ENCODE results near the gene SLC26A6. TPM values are rescaled to one million over a fixed set of nuclear protein-coding genes. Genes with fewer than 3 reads are reported as not detected.

The SLC26A6 gene
- total RNA-seq, 1 experiment from 2014 or later, result 54.7 TPM

DNA sequence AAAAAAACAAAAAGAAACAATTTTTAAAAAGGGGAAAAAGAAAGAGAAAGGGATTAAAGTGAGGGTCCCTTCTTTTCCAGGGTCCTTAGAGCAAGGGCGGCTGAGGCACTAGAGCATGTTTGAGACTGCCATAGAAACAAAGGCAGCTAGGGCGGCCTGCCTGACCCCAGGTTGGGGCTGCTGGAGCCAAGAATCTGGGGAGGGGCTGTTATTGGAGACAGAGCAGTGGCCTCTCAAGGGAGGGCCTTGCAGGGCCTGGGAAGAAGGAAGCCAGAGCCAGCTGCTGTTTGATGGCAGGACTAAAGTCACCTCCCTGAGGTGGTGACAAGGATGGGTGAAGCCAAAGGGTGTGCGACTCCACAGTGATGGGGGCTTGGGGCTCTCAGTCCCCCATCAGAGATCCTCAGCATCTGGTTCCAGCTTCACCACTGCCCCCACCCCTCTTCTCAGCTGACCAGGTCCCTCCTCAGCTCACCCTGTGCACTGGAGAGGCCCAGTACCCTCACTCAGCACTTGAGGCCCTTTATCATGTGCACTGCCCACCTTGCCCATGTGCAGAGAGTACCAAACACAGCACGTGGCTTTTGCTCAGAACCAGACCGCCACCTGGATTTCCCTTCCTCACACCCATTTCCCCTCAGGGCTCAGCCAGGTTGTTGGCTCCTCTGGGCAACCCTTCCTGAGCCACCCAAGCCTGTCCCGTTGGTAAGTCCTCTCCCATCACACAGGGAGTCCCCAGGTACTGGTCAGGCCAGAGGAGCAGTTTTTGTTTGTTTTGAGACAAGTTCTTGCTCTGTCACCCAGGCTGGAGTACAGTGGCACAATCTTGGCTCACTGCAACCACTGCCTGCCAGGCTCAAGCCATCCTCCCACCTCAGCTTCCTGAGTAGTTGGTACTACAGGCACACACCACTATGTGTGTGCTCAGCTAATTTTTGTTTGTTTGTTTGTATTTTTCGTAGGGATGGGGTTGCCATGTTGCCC lies 15.4 kb downstream of the SLC26A6 start:
- Histone ChIP-seq H3K4me1 (peaks cover 14% of the 10 kb centered on the region), H3K36me3 (ENCODE audit: control insufficient read depth, insufficient read depth, low read length) (peaks cover 6% of the 10 kb centered on the region), H3K4me3 (ENCODE audit: low read depth, low read length) (no peak overlapping the region), H3K9me3 (peaks cover 21% of the 10 kb centered on the region), H3K27me3 (replicated peaks; ENCODE audit: control insufficient read depth, insufficient read depth, low read length) (no peaks in the 10 kb centered on the region)
- CTCF ChIA-PET, result interaction anchor here (0.6 kb wide), 2 partner anchors 67 to 86 kb away, joined by 3 to 4 read pairs; no protein-coding TSS in a partner anchor
- H3K36me3 Mint-ChIP-seq (ENCODE audit: insufficient read depth, unreplicated experiment), result peaks cover 29% of the 10 kb centered on the region
- H3K27ac Mint-ChIP-seq (ENCODE audit: unreplicated experiment), result peak overlapping the region; percentile 68
- H3K4me3 Mint-ChIP-seq (ENCODE audit: unreplicated experiment), result no peak overlapping the region
- POLR2A ChIA-PET, result no interaction called here
- no TSS peak for BruUV-seq (replicated peaks)
- no peak for DNase-seq
- H3K4me1 Mint-ChIP-seq (ENCODE audit: low read depth, unreplicated experiment), result no peaks in the 10 kb centered on the region
- intact Hi-C loops (cut with micrococcal nuclease; ENCODE audit: unreplicated experiment), result loop anchor here (2.0 kb wide), 1 partner anchor 15 kb away; the partner anchor contains the start of gene SLC26A6
- H3K27me3 Mint-ChIP-seq (ENCODE audit: insufficient read depth, unreplicated experiment), result no peaks in the 10 kb centered on the region
- H3K9me3 Mint-ChIP-seq (ENCODE audit: unreplicated experiment), result peaks cover 9% of the 10 kb centered on the region
- TF ChIP-seq, protein P1, sequence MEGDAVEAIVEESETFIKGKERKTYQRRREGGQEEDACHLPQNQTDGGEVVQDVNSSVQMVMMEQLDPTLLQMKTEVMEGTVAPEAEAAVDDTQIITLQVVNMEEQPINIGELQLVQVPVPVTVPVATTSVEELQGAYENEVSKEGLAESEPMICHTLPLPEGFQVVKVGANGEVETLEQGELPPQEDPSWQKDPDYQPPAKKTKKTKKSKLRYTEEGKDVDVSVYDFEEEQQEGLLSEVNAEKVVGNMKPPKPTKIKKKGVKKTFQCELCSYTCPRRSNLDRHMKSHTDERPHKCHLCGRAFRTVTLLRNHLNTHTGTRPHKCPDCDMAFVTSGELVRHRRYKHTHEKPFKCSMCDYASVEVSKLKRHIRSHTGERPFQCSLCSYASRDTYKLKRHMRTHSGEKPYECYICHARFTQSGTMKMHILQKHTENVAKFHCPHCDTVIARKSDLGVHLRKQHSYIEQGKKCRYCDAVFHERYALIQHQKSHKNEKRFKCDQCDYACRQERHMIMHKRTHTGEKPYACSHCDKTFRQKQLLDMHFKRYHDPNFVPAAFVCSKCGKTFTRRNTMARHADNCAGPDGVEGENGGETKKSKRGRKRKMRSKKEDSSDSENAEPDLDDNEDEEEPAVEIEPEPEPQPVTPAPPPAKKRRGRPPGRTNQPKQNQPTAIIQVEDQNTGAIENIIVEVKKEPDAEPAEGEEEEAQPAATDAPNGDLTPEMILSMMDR (IDR thresholded peaks at IDR 0.05; ENCODE audit: insufficient read depth in 1 of 2, low read depth in 1 of 2, low read length in 1 of 2, severe bottlenecking in 1 of 2, unreplicated experiment in 1 of 2), result no peak

GRCh38 chr3:48617559-48617958 lies 17.7 kb downstream of the SLC26A6 start:
- no TSS peak for BruUV-seq (replicated peaks)
- POLR2A ChIA-PET, result no interaction called here

GRCh38 chr3:48614044-48614443 lies 21.2 kb downstream of the SLC26A6 start:
- TF ChIP-seq, protein P1 (IDR thresholded peaks at IDR 0.05; ENCODE audit: insufficient read depth in 1 of 2, low read depth in 1 of 2, low read length in 1 of 2, severe bottlenecking in 1 of 2, unreplicated experiment in 1 of 2), result no peak
- no peak overlapping the region for H3K27ac Mint-ChIP-seq (ENCODE audit: unreplicated experiment)
- Histone ChIP-seq H3K27me3 (replicated peaks; ENCODE audit: control insufficient read depth, insufficient read depth, low read length) (no peaks in the 10 kb centered on the region), H3K4me3 (ENCODE audit: low read depth, low read length) (no peak overlapping the region), H3K9me3 (peaks cover 21% of the 10 kb centered on the region), H3K4me1 (peaks cover 10% of the 10 kb centered on the region), H3K36me3 (ENCODE audit: control insufficient read depth, insufficient read depth, low read length) (peaks cover 3% of the 10 kb centered on the region; the same call in 1 of the 2 replicates)
- DNase-seq, result no peak
- intact Hi-C loops (cut with micrococcal nuclease; ENCODE audit: unreplicated experiment), result no loop called here
- peaks cover 15% of the 10 kb centered on the region for H3K36me3 Mint-ChIP-seq (ENCODE audit: insufficient read depth, unreplicated experiment)
- H3K4me3 Mint-ChIP-seq (ENCODE audit: unreplicated experiment), result no peak overlapping the region
- no TSS peak for BruUV-seq (replicated peaks)
- peaks cover 9% of the 10 kb centered on the region for H3K9me3 Mint-ChIP-seq (ENCODE audit: unreplicated experiment)
- H3K4me1 Mint-ChIP-seq (ENCODE audit: low read depth, unreplicated experiment), result no peaks in the 10 kb centered on the region
- ChIA-PET CTCF (no interaction called here), POLR2A (interaction anchor here (0.6 kb wide), 1 partner anchor 49 kb away, joined by 4 read pairs; no protein-coding TSS in a partner anchor)
- no peaks in the 10 kb centered on the region for H3K27me3 Mint-ChIP-seq (ENCODE audit: insufficient read depth, unreplicated experiment)

More at GRCh38 chr3:48617559-48617958, 17.7 kb downstream of the SLC26A6 start:
- Mint-ChIP-seq H3K4me1 (ENCODE audit: low read depth, unreplicated experiment) (no peaks in the 10 kb centered on the region), H3K27ac (ENCODE audit: unreplicated experiment) (peak overlapping the region; percentile 51), H3K4me3 (ENCODE audit: unreplicated experiment) (no peak overlapping the region), H3K36me3 (ENCODE audit: insufficient read depth, unreplicated experiment) (peaks cover 18% of the 10 kb centered on the region), H3K27me3 (ENCODE audit: insufficient read depth, unreplicated experiment) (no peaks in the 10 kb centered on the region), H3K9me3 (ENCODE audit: unreplicated experiment) (peaks cover 9% of the 10 kb centered on the region)
- Histone ChIP-seq H3K9me3 (peaks cover 21% of the 10 kb centered on the region), H3K36me3 (ENCODE audit: control insufficient read depth, insufficient read depth, low read length) (peaks cover 6% of the 10 kb centered on the region), H3K4me3 (ENCODE audit: low read depth, low read length) (no peak overlapping the region), H3K4me1 (peaks cover 14% of the 10 kb centered on the region), H3K27me3 (replicated peaks; ENCODE audit: control insufficient read depth, insufficient read depth, low read length) (no peaks in the 10 kb centered on the region)
- TF ChIP-seq, protein P1 (IDR thresholded peaks at IDR 0.05; ENCODE audit: insufficient read depth in 1 of 2, low read depth in 1 of 2, low read length in 1 of 2, severe bottlenecking in 1 of 2, unreplicated experiment in 1 of 2), result no peak
- DNase-seq, result no peak
- intact Hi-C loops (cut with micrococcal nuclease; ENCODE audit: unreplicated experiment), result no loop called here
- CTCF ChIA-PET, result interaction anchor here (1.1 kb wide), 1 partner anchor 69 kb away, joined by 3 read pairs; the partner anchor contains the start of gene NCKIPSD
